B cell (primary cell): ENCODE results near the gene MCM7. TPM values are rescaled to one million over a fixed set of nuclear protein-coding genes. Genes with fewer than 3 reads are reported as not detected.

Experiments used
- ATAC-seq: fragments of 200-7000 bp; cut with Tn5 transposase; one replicate; pipeline ENCODE4 v1.10.0; 2021; ENCODE audit warnings: low read depth, mild to moderate bottlenecking, moderate number of reproducible peaks, moderate library complexity
- CTCF ChIA-PET: fragments of 350-600 bp; sonication (Branson Sonifier 250); formaldehyde crosslinking; loops from one replicate; lab custom pipeline; 2021; ENCODE audit warnings: antibody characterized with exemption, inconsistent platforms; lab: Charles Lee
- POLR2A ChIA-PET: fragments of 350-600 bp; sonication (Branson Sonifier 250); formaldehyde crosslinking; loops from one replicate; lab custom pipeline; 2021; ENCODE audit warnings: antibody characterized with exemption; lab: Charles Lee
- DNase-seq: peaks from one replicate; pipeline ENCODE4 v3.0.0; 2013
- H2AFZ ChIP-seq: 2 replicates; pipeline ENCODE4 v1.6.1; 2012; ENCODE audit warnings: mild to moderate bottlenecking, low read depth, low read length; ENCODE audit not compliant: insufficient read depth, poor library complexity, severe bottlenecking
- H3K27ac ChIP-seq, 2 donors: 1 replicate in 1 of 2; 2 replicates in 1 of 2; pipeline ENCODE4 v1.5.1; 2012 to 2013; ENCODE audit warnings: low read length in 2 of 2, mild to moderate bottlenecking in 2 of 2, moderate library complexity in 1 of 2
- H3K27me3 ChIP-seq, 4 experiments: fragments of 200-600 bp in 1 of 4; sonication (generic) in 1 of 4; replicated peaks in 1 of 4; 1 replicate in 2 of 4; 2 replicates in 2 of 4; pipeline versions ENCODE4 v1.6.1 to v1.7.0; 2013 to 2016; ENCODE audit warnings: low read length in 3 of 4, mild to moderate bottlenecking in 2 of 4, mixed read lengths in 1 of 4, moderate library complexity in 1 of 4; ENCODE audit not compliant: insufficient read depth in 4 of 4, control insufficient read depth in 3 of 4; ENCODE audit errors: control extremely low read depth in 1 of 4
- H3K36me3 ChIP-seq, 2 experiments: replicated peaks in 1 of 2; 1 replicate in 1 of 2; 2 replicates in 1 of 2; pipeline versions ENCODE4 v1.6.1 to v1.7.1; 2013; ENCODE audit warnings: low read length in 1 of 2; ENCODE audit not compliant: insufficient read depth in 2 of 2, control insufficient read depth in 1 of 2; ENCODE audit errors: control extremely low read depth in 1 of 2, extremely low read depth in 1 of 2
- H3K4me1 ChIP-seq, 2 donors: fragments of 200-600 bp in 1 of 2; sonication (generic) in 1 of 2; 1 replicate in 1 of 2; 2 replicates in 1 of 2; pipeline versions ENCODE4 v1.5.1 to v1.6.1; 2013 to 2017; ENCODE audit warnings: low read length in 2 of 2; ENCODE audit not compliant: control insufficient read depth in 2 of 2, insufficient read depth in 2 of 2
- H3K4me2 ChIP-seq: replicated peaks from 2 replicates; pipeline ENCODE3; 2012; ENCODE audit warnings: mild to moderate bottlenecking, low read depth, low read length; ENCODE audit not compliant: poor library complexity, severe bottlenecking
- H3K4me3 ChIP-seq, 5 experiments: fragments of 200-600 bp in 1 of 5; sonication (generic) in 1 of 5; 1 replicate in 3 of 5; 2 replicates in 2 of 5; pipeline versions ENCODE4 v1.5.1 to v1.7.0; 2011 to 2016; ENCODE audit warnings: low read length in 4 of 5, mild to moderate bottlenecking in 4 of 5, low read depth in 2 of 5, control low read depth in 1 of 5, moderate library complexity in 1 of 5; ENCODE audit not compliant: insufficient read depth in 1 of 5; ENCODE audit errors: control extremely low read depth in 1 of 5, extremely low read depth in 1 of 5
- H3K79me2 ChIP-seq: fragments of 200-600 bp; sonication (generic); one replicate; pipeline ENCODE4 v1.6.0; 2016; ENCODE audit warnings: low read length; ENCODE audit not compliant: control insufficient read depth, insufficient read depth
- H3K9ac ChIP-seq: fragments of 200-600 bp; sonication (generic); 2 replicates; pipeline ENCODE4 v1.6.1; 2017; ENCODE audit warnings: mild to moderate bottlenecking, low read length, moderate library complexity
- H3K9me3 ChIP-seq, 3 donors: one replicate each; pipeline versions ENCODE4 v1.6.1 to v1.7.1; 2013; ENCODE audit warnings: low read length in 2 of 3; ENCODE audit not compliant: control insufficient read depth in 2 of 3, insufficient read depth in 1 of 3; ENCODE audit errors: control extremely low read depth in 1 of 3
- H4K20me1 ChIP-seq: 2 replicates; pipeline ENCODE4 v1.6.0; 2012; ENCODE audit warnings: mild to moderate bottlenecking, low read length; ENCODE audit not compliant: insufficient read depth, control insufficient read depth, poor library complexity, severe bottlenecking
- H3K27ac Mint-ChIP-seq: one replicate; pipeline ENCODE4 v1.8.0; 2021; ENCODE audit warnings: mixed read lengths
- H3K27me3 Mint-ChIP-seq: one replicate; pipeline ENCODE4 v1.8.0; 2021; ENCODE audit warnings: mixed read lengths
- H3K4me1 Mint-ChIP-seq: one replicate; pipeline ENCODE4 v1.8.0; 2021; ENCODE audit warnings: mixed read lengths
- H3K4me3 Mint-ChIP-seq: one replicate; pipeline ENCODE4 v1.8.0; 2021; ENCODE audit warnings: mixed read lengths
- H3K9me3 Mint-ChIP-seq: one replicate; pipeline ENCODE4 v1.8.0; 2022; ENCODE audit warnings: mixed read lengths; ENCODE audit not compliant: insufficient read depth
- CTCF ChIP-seq: fragments of 200-600 bp; IDR thresholded peaks from one replicate; pipeline ENCODE4 v1.8.0; 2022; ENCODE audit warnings: antibody characterized with exemption, mild to moderate bottlenecking
- EZH2 ChIP-seq: IDR thresholded peaks from 2 replicates; pipeline ENCODE4 v1.6.1; 2012; ENCODE audit warnings: borderline replicate concordance, low read depth, mild to moderate bottlenecking, moderate library complexity, low read length; ENCODE audit not compliant: insufficient read depth, poor library complexity, severe bottlenecking
- WGBS: methylation state at CpG from one replicate; pipeline ENCODE4 v1.1.5; 2013; ENCODE audit warnings: missing lambda C conversion rate; ENCODE audit not compliant: insufficient coverage; 5-methylcytosine and 5-hydroxymethylcytosine counted together
- intact Hi-C: fragments of 100-400 bp; cut with micrococcal nuclease; formaldehyde crosslinking; loops from one replicate; pipeline ENCODE4 v1.10.0; 2022
- polyA plus RNA-seq: library from polyadenylated mRNA; depleted of rRNA; stranded (reverse); fragments of >200 nt; gene quantifications from 2 replicates; pipeline ENCODE4 v1.2.3, GENCODE V29; 2012
- total RNA-seq, 2 donors: library from RNA; stranded (reverse); fragments of 120-200 nt in 1 of 2; gene quantifications; 1 replicate in 1 of 2; 2 replicates in 1 of 2; pipeline versions ENCODE4 v1.2.3 to v1.2.4, GENCODE V29; 2013 to 2022

MCM7 gene
- total and polyA plus RNA-seq, 2 donors (not counting 1 experiment from before 2014, with no cell fraction given) = 154 to 171 TPM

GRCh38 chr7:100064162-100064561 is 37.0 kb downstream of the MCM7 start:
- 95% methylated on average over 4 of the region's 9 CpGs for WGBS
- peaks cover 0 to 2% (median 0%) of the 10 kb centered on the region in 3 donors for H3K9me3 ChIP-seq
- DNase-seq = no peak
- no peak overlapping the region for H3K4me2 ChIP-seq
- H3K27ac Mint-ChIP-seq = no peak overlapping the region
- H3K4me3 ChIP-seq = no peak overlapping the region
- H3K79me2 ChIP-seq = no peaks in the 10 kb centered on the region
- no peak overlapping the region for H3K4me3 Mint-ChIP-seq
- ATAC-seq = no peak
- no peaks in the 10 kb centered on the region for H3K27me3 ChIP-seq
- ChIA-PET CTCF (interaction anchor here (0.6 to 1.3 kb wide), 2 partner anchors 35 to 70 kb away, joined by 3 read pairs; no protein-coding TSS in a partner anchor), POLR2A (interaction anchor here (0.6 kb wide), 1 partner anchor 11 kb away, joined by 7 read pairs; no protein-coding TSS in a partner anchor)
- intact Hi-C loops = no loop called here
- peaks cover 1% of the 10 kb centered on the region for H3K4me1 Mint-ChIP-seq
- H4K20me1 ChIP-seq = no peaks in the 10 kb centered on the region
- H3K27ac ChIP-seq = no peak overlapping the region
- TF ChIP-seq EZH2 (no peak), CTCF (no peak)
- no peaks in the 10 kb centered on the region for H3K9me3 Mint-ChIP-seq
- peaks cover 0 to 8% of the 10 kb centered on the region in 2 experiments for H3K36me3 ChIP-seq
- no peaks in the 10 kb centered on the region for H3K27me3 Mint-ChIP-seq
- H3K9ac ChIP-seq = no peak overlapping the region
- H2AFZ ChIP-seq = no peak overlapping the region
- peaks cover 0 to 6% of the 10 kb centered on the region in 2 donors for H3K4me1 ChIP-seq

- no peak for ATAC-seq
- H3K9me3 Mint-ChIP-seq = no peaks in the 10 kb centered on the region
- POLR2A ChIA-PET = no interaction called here
These were observed 37.8 kb downstream of the MCM7 start for GRCh38 chr7:100063376-100063775.

More at GRCh38 chr7:100063376-100063775, 37.8 kb downstream of the MCM7 start:
- H3K9me3 ChIP-seq = no peaks in the 10 kb centered on the region
- TF ChIP-seq EZH2 (no peak), CTCF (no peak)
- H3K9ac ChIP-seq = no peak overlapping the region
- H4K20me1 ChIP-seq = no peaks in the 10 kb centered on the region
- H3K4me3 Mint-ChIP-seq = no peak overlapping the region
- H3K79me2 ChIP-seq = no peaks in the 10 kb centered on the region
- 100% methylated on average over 3 of the region's 4 CpGs for WGBS
- intact Hi-C loops = no loop called here
- no peak overlapping the region for H2AFZ ChIP-seq
- no peak overlapping the region for H3K4me3 ChIP-seq
- H3K27me3 Mint-ChIP-seq = no peaks in the 10 kb centered on the region
- H3K4me2 ChIP-seq = no peak overlapping the region
- H3K27ac Mint-ChIP-seq = no peak overlapping the region
- peaks cover 2% of the 10 kb centered on the region for H3K4me1 Mint-ChIP-seq
- peaks cover 0 to 16% of the 10 kb centered on the region in 2 experiments for H3K36me3 ChIP-seq
- CTCF ChIA-PET = interaction anchor here (0.6 to 1.3 kb wide), 2 partner anchors 36 to 69 kb away, joined by 3 read pairs; no protein-coding TSS in a partner anchor
- no peak overlapping the region for H3K27ac ChIP-seq
- DNase-seq = no peak
- H3K27me3 ChIP-seq = no peaks in the 10 kb centered on the region
- H3K4me1 ChIP-seq = peaks cover 0 to 9% of the 10 kb centered on the region in 2 donors
